K562 (cell line): ENCODE measurements around the gene GANAB. TPM values are rescaled to one million over a fixed set of nuclear protein-coding genes. Genes with fewer than 3 reads are reported as not detected.
A peak's percentile ranks its signal among the peaks of the same experiment; 100 is the strongest.

Source experiments
- ATAC-seq: fragments of 200-7000 bp; cut with Tn5 transposase; 3 replicates; pipeline ENCODE4 v1.9.1; 2020; ENCODE audit warnings: moderate library complexity
- BruUV-seq: library from RNA; stranded (reverse); fragments of 400-500 nt; replicated peaks from 2 replicates; lab custom pipeline; 2021; lab: Mats Ljungman, UMichigan
- CTCF ChIA-PET: fragments of 300-600 bp; formaldehyde crosslinking; extraction: SDS; loops from one replicate; lab custom pipeline; 2021; ENCODE audit warnings: low intra/inter-chr PET ratio; lab: Yijun Ruan, JAX
- POLR2A ChIA-PET: fragments of 300-600, 350-650 bp; sonication (Branson Sonifier 250); formaldehyde crosslinking; extraction: SDS; loops from one replicate; lab custom pipeline; 2021; ENCODE audit warnings: antibody characterized with exemption, inconsistent platforms; lab: Yijun Ruan, JAX
- DNase-seq, 4 experiments: peaks; one replicate each; pipeline versions ENCODE4 v3.0.0 to v3.0.0-alpha.2; 2011 to 2018; ENCODE audit warnings: low spot score in 3 of 4, mixed read lengths in 3 of 4; ENCODE audit errors: extremely low read depth in 1 of 4
- FAIRE-seq: peaks from 2 replicates; lab custom pipeline; 2011; peaks lifted over from hg19 to GRCh38; lab: Jason Lieb, UNC
- H2AFZ ChIP-seq: 2 replicates; pipeline ENCODE4 v1.6.0; 2011; ENCODE audit warnings: low read depth, low read length, control low read depth, inconsistent platforms
- H3K27ac ChIP-seq: fragments of 200-600 bp; 3 replicates; pipeline ENCODE4 v1.8.0; 2011; ENCODE audit warnings: low read depth, mild to moderate bottlenecking, control low read depth, inconsistent platforms, low read length, moderate library complexity, mixed read lengths; ENCODE audit errors: extremely low read depth
- H3K27me3 ChIP-seq, 2 experiments: fragments of 300-600 bp in 1 of 2; 2 replicates in 1 of 2; 3 replicates in 1 of 2; pipeline versions ENCODE4 v1.6.0 to v1.8.0; 2011; ENCODE audit warnings: inconsistent platforms in 2 of 2, low read length in 2 of 2, mild to moderate bottlenecking in 1 of 2, mixed read lengths in 1 of 2, moderate library complexity in 1 of 2; ENCODE audit not compliant: control insufficient read depth in 2 of 2, insufficient read depth in 2 of 2
- H3K36me3 ChIP-seq: fragments of 300-600 bp; 3 replicates; pipeline ENCODE4 v1.8.0; 2011; ENCODE audit warnings: mild to moderate bottlenecking, low read length, inconsistent platforms; ENCODE audit not compliant: control insufficient read depth, insufficient read depth
- H3K4me1 ChIP-seq, 2 experiments: fragments of 200-600 bp in 1 of 2; replicated peaks in 1 of 2; 2 replicates in 1 of 2; 3 replicates in 1 of 2; pipeline versions ENCODE4 v1.5.1 to v1.8.0; 2011; ENCODE audit warnings: inconsistent platforms in 2 of 2, low read length in 2 of 2, mild to moderate bottlenecking in 1 of 2, mixed read lengths in 1 of 2, moderate library complexity in 1 of 2; ENCODE audit not compliant: control insufficient read depth in 2 of 2, insufficient read depth in 2 of 2
- H3K4me2 ChIP-seq: 2 replicates; pipeline ENCODE4 v1.6.1; 2011; ENCODE audit warnings: low read length, control low read depth, inconsistent platforms, mixed read lengths; ENCODE audit not compliant: insufficient read depth
- H3K4me3 ChIP-seq: fragments of 200-600 bp; sonication (generic), shearing (Covaris generic); 2 replicates; pipeline ENCODE4 v1.5.1; 2016; ENCODE audit warnings: control low read depth, inconsistent platforms
- H3K79me2 ChIP-seq: fragments of 200-600 bp; 3 replicates; pipeline ENCODE4 v1.8.0; 2011; ENCODE audit warnings: low read length, inconsistent platforms; ENCODE audit not compliant: control insufficient read depth, insufficient read depth
- H3K9ac ChIP-seq, 2 experiments: 2 replicates each; pipeline versions ENCODE4 v1.6.0 to v1.6.1; 2011; ENCODE audit warnings: low read depth in 2 of 2, low read length in 2 of 2, control low read depth in 1 of 2, inconsistent platforms in 1 of 2, mild to moderate bottlenecking in 1 of 2, mixed read lengths in 1 of 2; ENCODE audit not compliant: insufficient read depth in 1 of 2
- H3K9me1 ChIP-seq: one replicate; pipeline ENCODE4 v1.6.0; 2011; ENCODE audit warnings: inconsistent platforms, mild to moderate bottlenecking, low read length, moderate library complexity; ENCODE audit not compliant: control insufficient read depth, insufficient read depth
- H3K9me3 ChIP-seq: replicated peaks from 2 replicates; pipeline ENCODE4 v1.5.1; 2011; ENCODE audit warnings: low read depth, low read length, inconsistent platforms; ENCODE audit not compliant: control insufficient read depth, insufficient read depth
- H4K20me1 ChIP-seq: replicated peaks from 2 replicates; pipeline ENCODE4 v1.6.1; 2011; ENCODE audit warnings: low read length, inconsistent platforms, mixed read lengths; ENCODE audit not compliant: control insufficient read depth, insufficient read depth
- ARID1B ChIP-seq: fragments of 450-650 bp; IDR thresholded peaks from 2 replicates; pipeline ENCODE4 v1.6.1; 2016; ENCODE audit warnings: antibody characterized with exemption, mild to moderate bottlenecking, inconsistent platforms
- C11orf30 ChIP-seq: fragments of 450-650 bp; IDR thresholded peaks from 2 replicates; pipeline ENCODE4 v1.6.1; 2016; ENCODE audit warnings: low read depth, mild to moderate bottlenecking
- CC2D1A ChIP-seq: fragments of 450-650 bp; IDR thresholded peaks from 2 replicates; pipeline ENCODE4 v1.6.1; 2017; ENCODE audit warnings: mild to moderate bottlenecking
- HEY1 ChIP-seq: fragments of 250-450 bp; sonication (Bioruptor Pico); IDR thresholded peaks from 2 replicates; pipeline ENCODE4 v1.5.0; 2020; ENCODE audit warnings: mild to moderate bottlenecking, moderate library complexity, borderline replicate concordance
- HMG20A ChIP-seq: fragments of 450-650 bp; formaldehyde crosslinking; conservative IDR thresholded peaks from 2 replicates; pipeline ENCODE4 v1.4.0; 2020; ENCODE audit warnings: mild to moderate bottlenecking, mixed read lengths
- KHSRP ChIP-seq: fragments of 450-650 bp; IDR thresholded peaks from 2 replicates; pipeline ENCODE4 v1.6.1; 2017
- MED1 ChIP-seq: sonication (generic); formaldehyde crosslinking; IDR thresholded peaks from 2 replicates; pipeline ENCODE4 v1.8.1; 2023; ENCODE audit warnings: missing genetic modification reagents, borderline replicate concordance
- PML ChIP-seq: IDR thresholded peaks from 2 replicates; pipeline ENCODE4 v1.6.1; 2012; ENCODE audit warnings: low read length, inconsistent platforms
- SIRT6 ChIP-seq: IDR thresholded peaks from one replicate; pipeline ENCODE4 v1.6.1; 2012; ENCODE audit warnings: low read depth, mild to moderate bottlenecking, control low read depth, inconsistent platforms, low read length, moderate library complexity
- SMARCB1 ChIP-seq: IDR thresholded peaks from 2 replicates; pipeline ENCODE4 v1.6.1; 2011; ENCODE audit warnings: improper control_type of control experiment, low read depth; ENCODE audit not compliant: insufficient read length
- SUPT5H ChIP-seq: fragments of 450-650 bp; IDR thresholded peaks from 2 replicates; pipeline ENCODE4 v1.6.1; 2016
- TEAD2 ChIP-seq: fragments of 450-650 bp; IDR thresholded peaks from 2 replicates; pipeline ENCODE4 v1.6.1; 2016; ENCODE audit warnings: missing genetic modification characterization, control low read depth, missing compliant biosample characterization
- VEZF1 ChIP-seq: fragments of 200-800 bp; sonication (Bioruptor generic); IDR thresholded peaks from 2 replicates; pipeline ENCODE4 v1.6.1; 2017; ENCODE audit warnings: missing genetic modification characterization, missing compliant biosample characterization
- ZNF324 ChIP-seq: fragments of 250-450 bp; sonication (Bioruptor Pico); IDR thresholded peaks from 2 replicates; pipeline ENCODE4 v1.4.0; 2020; ENCODE audit warnings: mild to moderate bottlenecking
- ZNF668 ChIP-seq: fragments of 250-450 bp; sonication (Bioruptor Pico); IDR thresholded peaks from 2 replicates; pipeline ENCODE4 v1.8.0; 2022; ENCODE audit warnings: mild to moderate bottlenecking, inconsistent platforms
- ZNF764 ChIP-seq: fragments of 250-450 bp; sonication (Bioruptor Pico); IDR thresholded peaks from 2 replicates; pipeline ENCODE4 v1.4.0; 2020; ENCODE audit warnings: low read depth, mild to moderate bottlenecking, moderate library complexity
- ZNF766 ChIP-seq: fragments of 200-800 bp; sonication (Bioruptor generic); conservative IDR thresholded peaks from 2 replicates; pipeline ENCODE4 v1.6.1; 2016; ENCODE audit warnings: missing genetic modification characterization, missing compliant biosample characterization
- ZNF77 ChIP-seq: fragments of 250-450 bp; sonication (Bioruptor Pico); IDR thresholded peaks from 2 replicates; pipeline ENCODE4 v1.5.0; 2020
- WGBS: fragments of 100-300 bp; shearing (Covaris generic); methylation state at CpG from one replicate; pipeline ENCODE4 v1.1.6; 2016; ENCODE audit warnings: low coverage, mixed read lengths; ENCODE audit not compliant: insufficient coverage; ENCODE audit errors: missing lambda C conversion rate; 5-methylcytosine and 5-hydroxymethylcytosine counted together
- in situ Hi-C: fragments of 300-500 bp; cut with MboI; formaldehyde crosslinking; loops from 4 replicates; pipeline ENCODE4 v1.15.0; 2018; ENCODE audit warnings: inconsistent platforms, mixed read lengths
- intact Hi-C: fragments of 100-400 bp; cut with micrococcal nuclease; formaldehyde crosslinking; loops from 2 replicates; pipeline ENCODE4 v1.14.2; 2022
- polyA plus RNA-seq, 8 experiments: library from polyadenylated mRNA; depleted of rRNA in 4 of 8; stranded (reverse) in 5 of 8; unstranded in 3 of 8; fragments of >200 nt; fragmentation: Nextera tagmentation in 2 of 8; fragmentation: Illumina TruSeq in 1 of 8; extraction: Ambion mirVana in 2 of 8; extraction: Trizol in 1 of 8; gene quantifications; 2 replicates each; pipeline versions ENCODE4 v1.2.1 to v1.2.3, GENCODE V29; 2011 to 2014; ENCODE audit warnings: inconsistent platforms in 1 of 8, missing spikeins in 1 of 8
- total RNA-seq, 7 experiments: library from RNA; depleted of rRNA in 6 of 7; stranded (reverse); fragments of >200 nt in 6 of 7; fragmentation: Illumina TruSeq in 2 of 7; extraction: Trizol in 2 of 7; gene quantifications; 2 replicates each; pipeline versions ENCODE4 v1.2.1 to v1.2.3, GENCODE V29; 2011 to 2021; ENCODE audit warnings: low replicate concordance in 1 of 7
- TF ChIP-seq, protein P1 (sequence below): fragments of 450-650 bp; formaldehyde crosslinking; IDR thresholded peaks from 2 replicates; pipeline ENCODE4 v1.4.0; 2022; ENCODE audit warnings: missing genetic modification characterization
- TF ChIP-seq, protein P2 (sequence below): fragments of 250-450 bp; sonication (Bioruptor Pico); IDR thresholded peaks from 2 replicates; pipeline ENCODE4 v1.9.0; 2021; ENCODE audit warnings: mild to moderate bottlenecking, inconsistent platforms

Gene GANAB
- total and polyA plus RNA-seq, 9 of the 15 experiments (the other 6 are each of a cell fraction or from before 2014, with no cell fraction given), result 6.5 to 284 (median 161) TPM

DNA sequence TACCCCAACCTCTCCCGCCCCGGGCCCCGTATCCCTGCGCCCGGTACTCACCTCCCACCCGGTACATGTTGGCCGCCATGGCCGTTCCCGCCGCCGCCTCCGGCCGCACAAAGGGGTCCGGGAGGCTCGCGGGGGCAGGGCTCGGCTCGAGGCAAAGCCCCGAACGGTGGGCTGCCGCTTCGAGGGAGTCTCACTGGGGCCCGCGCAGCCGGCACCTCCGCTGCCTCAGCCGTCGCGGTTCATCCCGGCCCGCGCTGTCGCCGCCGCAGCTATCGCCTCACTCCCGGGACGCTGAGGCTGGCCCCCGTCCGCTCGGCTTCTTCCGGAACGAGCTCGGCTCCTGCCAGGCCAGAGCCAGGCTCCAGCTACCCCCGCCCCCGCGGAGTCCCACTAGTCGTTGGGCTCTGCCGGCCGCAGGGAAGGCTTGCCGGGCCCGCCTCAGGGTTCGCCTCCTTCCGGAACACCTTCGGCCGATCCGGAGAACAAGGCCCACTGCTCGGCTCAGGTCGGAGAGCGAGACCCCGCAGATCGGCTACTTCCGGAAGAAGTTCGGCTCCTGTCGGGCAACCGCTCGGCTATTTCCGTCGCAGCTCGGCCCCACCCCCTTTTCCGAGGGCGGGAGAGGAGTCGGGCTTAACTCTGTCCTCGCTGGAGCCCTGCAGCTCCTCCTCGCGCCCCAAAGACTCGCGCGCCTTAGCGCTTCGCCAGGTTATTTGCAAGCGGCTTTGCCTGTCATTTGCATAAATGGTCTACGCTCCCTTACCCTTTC, 44.9 kb downstream of the GANAB start, which contains the start of gene MTA2:
TSS of gene MTA2 (minus strand) at position 494 of the 769 bp plus-strand sequence. CDS start at position 79, 415 bp downstream.
- intact Hi-C loops, result loop anchor here (5.0 kb wide), 1 partner anchor 71 kb away; the partner anchor contains the start of genes LBHD1 and UQCC3
- WGBS, result under 1% methylated on average over 53 of the region's 83 CpGs
- Histone ChIP-seq H3K4me3 (peak within 1 kb of the TSS; percentile 95), H3K27me3 (no peaks in the 10 kb centered on the region), H3K27ac (peak within 1 kb of the TSS; percentile 97), H3K36me3 (peaks cover 71% of the 10 kb centered on the region), H2AFZ (peak within 1 kb of the TSS; percentile 95), H3K9me3 (no peaks in the 10 kb centered on the region), H3K4me1 (peaks cover 14 to 43% of the 10 kb centered on the region in 2 experiments; a peak in 4 of 5 replicates), H3K79me2 (peaks cover 46% of the 10 kb centered on the region), H3K9ac (peak within 1 kb of the TSS; percentile 95 to 100), H3K9me1 (no peaks in the 10 kb centered on the region), H3K4me2 (peak within 1 kb of the TSS; percentile 95), H4K20me1 (no peaks in the 10 kb centered on the region)
- CTCF ChIA-PET, result no interaction called here
- peak; percentile 99 for FAIRE-seq
- peak; percentile 94 for ATAC-seq
- POLR2A ChIA-PET, result interaction anchor here (0.6 to 2.7 kb wide), 23 partner anchors 9 to 1114 kb away, joined by 3 to 45 read pairs (median 4); partner anchors contain the start of genes B3GAT3, C11orf98, CSKMT and EEF1G
- no TSS peak for BruUV-seq
- DNase-seq, result peak; percentile 86 to 99 (median 91)
- in situ Hi-C loops, result no loop called here
- no peak for TF ChIP-seq CC2D1A
- no peak for TF ChIP-seq SMARCB1
- TF ChIP-seq HMG20A (CRISPR knock-in tag), result no peak
- no peak for TF ChIP-seq SIRT6
- no peak for TF ChIP-seq PML
- no peak for TF ChIP-seq MED1 (CRISPR knock-in tag)
- peak; percentile 28; the same call in 1 of the 2 replicates for TF ChIP-seq VEZF1 (CRISPR knock-in tag)
- no peak for TF ChIP-seq ZNF764 (CRISPR knock-in tag)
- TF ChIP-seq ZNF766, result no peak
- TF ChIP-seq ZNF324 (CRISPR knock-in tag), result no peak
- TF ChIP-seq, protein P1, sequence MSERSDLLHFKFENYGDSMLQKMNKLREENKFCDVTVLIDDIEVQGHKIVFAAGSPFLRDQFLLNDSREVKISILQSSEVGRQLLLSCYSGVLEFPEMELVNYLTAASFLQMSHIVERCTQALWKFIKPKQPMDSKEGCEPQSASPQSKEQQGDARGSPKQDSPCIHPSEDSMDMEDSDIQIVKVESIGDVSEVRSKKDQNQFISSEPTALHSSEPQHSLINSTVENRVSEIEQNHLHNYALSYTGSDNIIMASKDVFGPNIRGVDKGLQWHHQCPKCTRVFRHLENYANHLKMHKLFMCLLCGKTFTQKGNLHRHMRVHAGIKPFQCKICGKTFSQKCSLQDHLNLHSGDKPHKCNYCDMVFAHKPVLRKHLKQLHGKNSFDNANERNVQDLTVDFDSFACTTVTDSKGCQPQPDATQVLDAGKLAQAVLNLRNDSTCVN, result no peak
- TF ChIP-seq HEY1 (CRISPR knock-in tag), result no peak
- no peak for TF ChIP-seq TEAD2 (tag)
- no peak for TF ChIP-seq ARID1B
- TF ChIP-seq C11orf30, result no peak
- TF ChIP-seq SUPT5H, result peak; percentile 77
- no peak for TF ChIP-seq ZNF668 (CRISPR knock-in tag)
- TF ChIP-seq KHSRP, result no peak
- TF ChIP-seq ZNF77 (CRISPR knock-in tag), result no peak
- TF ChIP-seq, protein P2, sequence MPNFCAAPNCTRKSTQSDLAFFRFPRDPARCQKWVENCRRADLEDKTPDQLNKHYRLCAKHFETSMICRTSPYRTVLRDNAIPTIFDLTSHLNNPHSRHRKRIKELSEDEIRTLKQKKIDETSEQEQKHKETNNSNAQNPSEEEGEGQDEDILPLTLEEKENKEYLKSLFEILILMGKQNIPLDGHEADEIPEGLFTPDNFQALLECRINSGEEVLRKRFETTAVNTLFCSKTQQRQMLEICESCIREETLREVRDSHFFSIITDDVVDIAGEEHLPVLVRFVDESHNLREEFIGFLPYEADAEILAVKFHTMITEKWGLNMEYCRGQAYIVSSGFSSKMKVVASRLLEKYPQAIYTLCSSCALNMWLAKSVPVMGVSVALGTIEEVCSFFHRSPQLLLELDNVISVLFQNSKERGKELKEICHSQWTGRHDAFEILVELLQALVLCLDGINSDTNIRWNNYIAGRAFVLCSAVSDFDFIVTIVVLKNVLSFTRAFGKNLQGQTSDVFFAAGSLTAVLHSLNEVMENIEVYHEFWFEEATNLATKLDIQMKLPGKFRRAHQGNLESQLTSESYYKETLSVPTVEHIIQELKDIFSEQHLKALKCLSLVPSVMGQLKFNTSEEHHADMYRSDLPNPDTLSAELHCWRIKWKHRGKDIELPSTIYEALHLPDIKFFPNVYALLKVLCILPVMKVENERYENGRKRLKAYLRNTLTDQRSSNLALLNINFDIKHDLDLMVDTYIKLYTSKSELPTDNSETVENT (CRISPR knock-in tag), result no peak
